IPS-11a (cell line): ENCODE data around the gene CSNK2A2.

Experiments
- H3K4me3 ChIP-seq: one replicate; pipeline ENCODE4 v1.5.1; 2013; ENCODE audit warnings: low read depth, low read length, control low read depth

CSNK2A2 gene

GRCh38 chr16:58198022-58198683 is at the start of gene CSNK2A2:
TSS of gene CSNK2A2 (minus strand) at chr16:58198106. CDS start at chr16:58197736, 370 bp downstream.
- H3K4me3 ChIP-seq, result peak within 1 kb of the TSS; percentile 67

DNA sequence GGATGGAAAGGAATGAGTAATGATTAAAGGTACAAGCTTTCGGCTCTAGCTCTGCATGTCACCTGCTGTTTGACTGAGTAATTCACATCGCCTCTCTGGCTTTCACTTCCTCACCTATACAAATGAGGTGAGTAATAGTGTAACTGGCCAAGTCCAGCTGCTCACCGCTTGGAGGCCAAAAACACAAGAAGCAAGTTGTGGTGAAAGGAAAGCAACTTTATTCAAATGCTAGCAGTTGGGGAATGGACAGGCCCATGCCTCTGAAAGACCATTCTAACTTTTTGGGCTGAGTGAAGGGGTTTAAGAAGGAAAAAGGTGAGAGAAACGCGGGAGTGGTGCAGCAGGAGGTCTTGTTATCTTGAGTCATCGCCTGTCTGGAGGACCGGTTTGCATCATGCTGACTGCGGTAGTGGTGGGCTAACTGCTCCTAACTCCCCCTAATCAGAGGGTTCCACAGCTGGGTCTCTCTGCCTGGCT is 45.7 kb upstream of the CSNK2A2 start:
- H3K4me3 ChIP-seq, result no peak overlapping the region

DNA sequence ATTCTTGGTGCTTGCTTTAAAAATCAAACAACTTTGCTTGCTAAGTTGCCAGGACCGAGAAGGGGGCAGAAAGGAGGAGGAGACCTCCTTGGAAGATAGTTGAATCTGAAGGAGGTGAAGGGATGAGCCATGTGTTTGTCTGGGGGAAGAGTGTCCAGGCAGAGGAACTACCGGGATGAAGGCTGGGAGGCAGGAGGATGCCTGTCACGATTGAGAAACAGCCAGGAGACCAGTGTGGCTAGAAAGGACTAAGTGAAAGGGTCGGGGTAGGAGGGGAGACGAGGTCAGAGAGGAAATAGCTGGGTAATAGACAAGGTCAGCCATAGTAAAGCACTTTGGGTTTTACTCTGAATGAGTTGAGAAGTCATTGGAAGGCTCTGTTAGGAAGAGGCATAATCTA is 38.9 kb upstream of the CSNK2A2 start:
- peak overlapping the region; percentile 78 for H3K4me3 ChIP-seq

- H3K4me3 ChIP-seq, result peak overlapping the region; percentile 78
Measured at GRCh38 chr16:58236231-58236690, 38.4 kb upstream of the CSNK2A2 start.

- H3K4me3 ChIP-seq, result no peak overlapping the region
Measured at GRCh38 chr16:58235663-58236062, 37.8 kb upstream of the CSNK2A2 start.

DNA sequence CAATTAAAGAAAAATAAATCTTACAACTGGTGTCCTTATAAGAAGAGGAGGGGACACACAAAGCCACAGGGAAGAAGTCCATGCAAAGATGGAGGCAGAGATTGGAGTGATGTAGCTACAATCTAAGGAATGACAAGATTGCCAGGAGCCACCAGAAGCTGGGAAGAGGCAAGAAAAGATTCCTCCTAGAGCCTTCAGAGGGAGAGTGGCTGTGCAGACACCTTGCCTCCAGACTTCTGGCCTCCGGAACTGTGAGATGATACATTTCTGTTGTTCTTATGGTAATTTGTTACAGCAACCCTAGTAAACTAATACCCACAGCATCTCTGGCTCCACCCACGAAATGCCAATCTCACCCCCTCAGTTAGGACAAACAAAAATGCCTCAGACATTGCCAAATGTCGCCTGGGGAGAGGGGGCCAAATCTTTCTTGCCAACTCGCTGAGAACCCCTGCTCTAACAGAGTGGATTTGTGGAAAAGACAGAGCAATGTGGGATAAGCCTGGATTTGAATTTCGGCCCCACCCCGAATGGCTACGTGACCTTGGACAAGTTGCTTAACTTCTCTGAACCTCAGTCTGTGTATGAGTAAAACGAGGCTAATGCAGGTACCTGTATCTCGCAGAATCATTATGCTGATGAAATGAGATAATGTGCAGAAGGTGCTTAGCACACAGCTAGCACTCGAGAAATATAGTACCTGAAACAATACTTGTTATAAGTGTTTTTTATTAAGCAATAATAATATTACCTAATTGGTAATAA is 37.1 kb upstream of the CSNK2A2 start:
- H3K4me3 ChIP-seq, result no peak overlapping the region

DNA sequence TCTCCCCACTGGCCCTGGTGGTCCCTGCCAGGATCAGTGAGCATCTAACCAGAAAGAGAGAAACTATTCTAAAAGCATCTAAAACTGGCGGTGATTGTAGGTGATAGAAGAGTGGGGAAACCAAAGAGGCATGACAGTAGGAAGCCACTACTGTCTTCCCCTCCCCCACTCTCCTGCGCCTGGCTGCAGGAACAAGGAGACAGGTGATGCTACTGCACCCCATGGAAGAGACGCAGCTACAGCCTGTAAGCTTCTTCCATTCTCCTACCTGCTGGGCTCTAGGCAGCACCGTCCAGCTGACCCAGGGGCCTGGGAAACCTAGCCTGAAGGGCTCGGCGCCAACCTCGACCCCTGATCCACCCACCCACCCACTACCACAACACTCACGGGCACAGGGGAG is 32.4 kb upstream of the CSNK2A2 start:
- H3K4me3 ChIP-seq, result no peak overlapping the region

- H3K4me3 ChIP-seq, result no peak overlapping the region
Measured at GRCh38 chr16:58226790-58227189, 28.9 kb upstream of the CSNK2A2 start.

DNA sequence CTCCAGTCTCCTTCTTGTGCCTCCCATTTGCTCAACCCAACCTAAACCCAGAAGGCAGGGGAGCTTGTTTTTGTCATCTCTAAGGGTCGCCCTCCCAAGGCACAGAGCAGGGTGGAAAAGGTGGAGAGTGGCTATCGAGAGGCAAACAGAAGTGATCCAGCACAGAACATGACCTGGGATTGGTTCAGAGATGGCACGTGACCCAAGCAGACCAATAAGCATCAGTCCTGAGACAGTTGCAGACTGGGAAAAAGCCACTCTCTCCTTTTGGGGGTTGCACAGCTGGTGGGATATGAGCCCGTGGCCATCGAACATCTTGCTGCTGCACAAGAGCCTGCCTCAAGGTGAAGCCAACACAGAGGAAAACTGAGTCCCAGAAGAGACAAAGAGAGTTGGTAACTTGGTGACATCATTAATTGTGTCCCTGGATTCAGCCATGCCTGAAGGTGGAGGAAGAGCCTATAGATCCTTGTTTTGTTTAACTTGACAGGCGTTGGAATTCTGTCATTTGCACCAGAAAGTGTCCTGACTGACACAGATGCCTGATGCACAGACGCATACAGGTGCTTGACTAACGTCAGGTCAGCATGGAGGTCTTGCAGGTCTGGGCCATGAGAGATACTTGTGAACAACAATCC is 28.2 kb upstream of the CSNK2A2 start:
- H3K4me3 ChIP-seq, result no peak overlapping the region

DNA sequence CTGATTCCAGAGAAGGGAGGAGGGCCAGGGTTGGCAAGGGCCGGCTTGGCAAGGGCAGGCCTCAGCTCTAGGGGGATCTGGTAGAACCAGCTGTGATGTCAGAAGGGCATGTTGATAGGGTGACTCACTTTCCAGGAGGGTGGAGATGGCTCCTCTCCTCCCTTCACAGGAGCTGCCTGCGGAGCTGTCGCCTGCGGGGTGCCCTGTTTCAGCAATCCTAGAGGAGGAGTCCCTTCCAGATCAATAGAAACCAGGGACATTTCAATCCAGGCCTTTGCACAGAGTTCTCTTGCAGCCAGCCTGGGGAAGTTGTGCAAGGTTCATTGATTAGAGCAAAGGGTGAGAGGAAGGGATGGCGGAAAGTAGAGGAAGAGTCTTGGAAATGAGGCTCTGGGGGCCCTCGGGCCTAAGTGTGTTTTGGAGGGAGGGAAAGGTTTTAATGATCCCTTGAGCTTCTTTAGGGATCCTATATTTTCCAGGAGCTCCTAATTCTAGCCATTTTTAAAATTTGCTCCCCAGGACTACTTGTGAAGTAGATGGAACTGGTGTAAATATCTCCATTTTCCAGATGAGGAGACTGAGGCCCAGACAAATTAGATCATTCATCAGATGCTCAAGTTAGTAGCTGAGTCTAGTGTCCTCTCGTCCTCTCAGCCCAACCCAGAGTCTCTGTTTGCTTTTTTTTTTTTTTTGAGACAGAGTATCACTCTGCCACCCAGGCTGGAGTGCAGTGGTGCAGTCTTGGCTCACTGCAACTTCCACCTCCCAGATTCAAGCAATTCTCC is 24.8 kb upstream of the CSNK2A2 start:
- no peak overlapping the region for H3K4me3 ChIP-seq

GRCh38 chr16:58219432-58219831 is 21.5 kb upstream of the CSNK2A2 start:
- no peak overlapping the region for H3K4me3 ChIP-seq

- H3K4me3 ChIP-seq, result no peak overlapping the region
Measured at GRCh38 chr16:58218786-58219185, 20.9 kb upstream of the CSNK2A2 start.

GRCh38 chr16:58217311-58217925 is 19.5 kb upstream of the CSNK2A2 start:
- no peak overlapping the region for H3K4me3 ChIP-seq

DNA sequence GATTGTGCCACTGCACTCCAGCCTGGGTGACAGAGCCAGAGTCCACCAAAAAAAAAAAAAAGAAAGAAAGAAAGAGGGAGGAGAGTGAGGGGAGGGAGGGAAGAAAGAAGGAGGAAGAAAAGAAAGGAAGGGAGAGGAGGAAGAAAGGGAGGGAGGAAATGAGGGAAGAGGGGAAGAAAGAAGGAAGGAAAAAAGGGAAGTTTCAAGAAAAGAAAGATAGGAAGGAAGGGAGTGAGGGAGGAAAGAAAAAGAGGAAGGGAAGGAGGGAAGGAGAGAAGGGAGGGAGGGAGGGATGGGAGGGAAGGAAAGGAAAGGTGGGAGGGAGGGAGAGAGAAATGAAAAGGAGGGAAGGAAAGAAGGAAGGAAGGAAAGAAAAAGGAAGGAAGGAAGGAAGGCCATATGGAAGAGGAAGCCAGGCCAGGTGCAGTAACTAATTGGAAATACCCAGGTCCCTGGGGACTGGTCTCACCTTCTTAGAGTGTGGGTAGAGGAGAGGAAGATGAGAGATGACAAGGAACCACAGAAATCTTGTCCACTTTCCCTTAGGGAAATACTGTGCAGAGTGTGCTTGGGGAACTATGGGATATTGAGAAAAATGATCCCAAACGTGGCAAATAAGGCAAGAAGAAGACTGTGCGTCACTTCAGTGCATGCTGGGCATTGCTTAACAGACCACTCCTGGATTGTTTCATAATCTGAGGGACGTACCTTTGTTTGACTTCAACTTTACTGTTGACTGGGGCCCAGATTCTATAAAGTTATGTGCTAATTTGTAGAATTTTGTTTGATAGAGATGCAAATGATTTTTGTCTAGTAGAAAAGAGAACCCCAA is 15.1 kb upstream of the CSNK2A2 start:
- no peak overlapping the region for H3K4me3 ChIP-seq

GRCh38 chr16:58211846-58212245 is 13.9 kb upstream of the CSNK2A2 start:
- no peak overlapping the region for H3K4me3 ChIP-seq

DNA sequence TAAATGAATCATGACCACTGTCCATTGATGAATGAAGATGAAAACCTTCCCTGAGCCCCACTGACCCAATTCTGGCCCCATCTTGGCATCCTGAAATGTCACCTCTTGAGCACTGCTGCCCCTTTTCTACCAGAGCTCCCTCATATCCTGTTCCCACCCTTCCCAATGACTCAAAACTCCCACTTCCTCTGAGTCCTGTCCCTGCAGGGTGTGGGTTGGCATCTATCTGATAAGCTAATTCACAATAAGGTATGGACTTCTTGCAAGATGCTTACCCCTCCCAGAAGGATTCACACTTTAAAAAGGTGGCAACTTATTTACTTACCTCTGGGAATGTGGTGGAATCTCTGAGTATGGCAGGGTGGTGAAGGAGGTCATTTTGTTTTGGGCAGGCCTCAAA is 13.3 kb upstream of the CSNK2A2 start:
- no peak overlapping the region for H3K4me3 ChIP-seq

DNA sequence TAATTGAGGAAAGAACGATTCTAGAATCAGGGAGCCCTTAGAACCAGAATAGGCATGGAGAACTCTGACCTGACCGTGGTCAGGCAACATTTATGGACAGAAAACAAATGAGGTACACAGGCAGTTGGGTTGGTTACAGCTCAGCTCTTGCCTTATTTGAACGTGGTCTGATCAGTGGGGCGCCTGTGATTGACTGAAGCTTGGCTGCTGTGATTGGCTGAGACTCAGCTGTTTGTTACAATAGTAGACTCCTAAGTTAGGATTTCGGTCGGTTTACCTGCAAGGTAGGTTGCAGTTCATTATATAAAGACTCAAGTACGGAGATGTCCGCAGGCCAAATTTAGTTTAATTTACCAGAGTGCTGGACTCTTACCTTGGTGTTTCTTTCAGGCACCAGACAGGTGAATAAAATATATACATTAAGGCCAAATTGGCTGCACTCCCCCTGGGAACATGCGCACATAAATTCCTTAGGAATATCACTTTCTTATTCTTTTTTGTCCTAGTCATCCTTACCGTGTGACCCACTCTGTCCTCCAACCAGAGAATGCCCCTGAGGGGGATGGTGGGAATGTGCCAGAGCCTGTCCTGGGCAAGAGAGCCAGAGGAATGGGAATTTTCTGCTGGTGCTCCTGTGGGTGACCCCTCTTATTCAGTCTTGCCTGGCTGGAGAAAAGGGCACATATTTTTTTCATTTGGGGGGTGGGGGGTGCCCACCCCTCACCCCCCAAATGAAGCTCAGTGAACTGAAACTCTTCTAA is 7.5 kb upstream of the CSNK2A2 start:
- H3K4me3 ChIP-seq, result no peak overlapping the region

- no peak overlapping the region for H3K4me3 ChIP-seq
Measured at GRCh38 chr16:58201163-58201562, 3.3 kb upstream of the CSNK2A2 start.
